ENCODE measurements around the gene FUT9.
A peak's percentile ranks its signal among the peaks of the same experiment; 100 is the strongest.

Gene FUT9

GRCh38 chr6:96058082-96058481, 42.3 kb downstream of the FUT9 start:
- DNase-seq (ENCODE audit: low read depth) = no peak
- TF ChIP-seq CTCF (IDR thresholded peaks at IDR 0.05; ENCODE audit: low read depth, low read length, missing control alignments) = no peak
- in situ Hi-C loops (cut with HindIII; ENCODE audit: low sequenced_read_pairs) = no loop called here
- H3K4me3 ChIP-seq (ENCODE audit: low read depth, low read length) = no peak overlapping the region

- no peak overlapping the region for H3K4me3 ChIP-seq (ENCODE audit: low read depth, low read length)
- no peak for TF ChIP-seq CTCF (IDR thresholded peaks at IDR 0.05; ENCODE audit: low read depth, low read length, missing control alignments)
- in situ Hi-C loops (cut with HindIII; ENCODE audit: low sequenced_read_pairs) = no loop called here
- peak; percentile 32 for DNase-seq (ENCODE audit: low read depth)
Measured at GRCh38 chr6:96059586-96059985, 43.8 kb downstream of the FUT9 start.

- no peak overlapping the region for H3K4me3 ChIP-seq (ENCODE audit: low read depth, low read length)
- no peak for DNase-seq (ENCODE audit: low read depth)
- in situ Hi-C loops (cut with HindIII; ENCODE audit: low sequenced_read_pairs) = no loop called here
- TF ChIP-seq CTCF (IDR thresholded peaks at IDR 0.05; ENCODE audit: low read depth, low read length, missing control alignments) = no peak
Measured at GRCh38 chr6:96060249-96060648, 44.5 kb downstream of the FUT9 start.

DNA sequence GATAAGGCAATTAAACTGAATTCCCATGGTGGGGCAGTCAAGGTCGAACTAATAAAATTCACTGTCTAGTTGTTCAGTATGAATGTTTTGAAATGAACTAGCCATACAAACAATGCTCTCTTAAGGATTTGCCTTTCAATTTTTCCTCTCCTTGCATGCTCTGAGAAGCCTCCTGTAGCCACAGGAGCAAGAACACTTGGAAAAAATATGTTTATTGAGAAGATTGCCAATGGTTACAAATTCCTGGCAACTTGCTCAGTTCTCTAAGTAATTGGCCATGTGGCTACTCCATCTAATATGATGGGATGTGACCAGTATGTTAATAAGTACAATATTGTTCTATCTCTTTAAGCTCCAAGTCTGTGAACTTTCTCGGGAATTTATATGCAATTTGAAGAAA, 49.4 kb downstream of the FUT9 start:
- in situ Hi-C loops (cut with HindIII; ENCODE audit: low sequenced_read_pairs) = no loop called here
- H3K4me3 ChIP-seq (ENCODE audit: low read depth, low read length) = no peak overlapping the region
- DNase-seq (ENCODE audit: low read depth) = no peak
- TF ChIP-seq CTCF (IDR thresholded peaks at IDR 0.05; ENCODE audit: low read depth, low read length, missing control alignments) = no peak

GRCh38 chr6:96066376-96066775, 50.6 kb downstream of the FUT9 start:
- in situ Hi-C loops (cut with HindIII; ENCODE audit: low sequenced_read_pairs) = no loop called here
- no peak for TF ChIP-seq CTCF (IDR thresholded peaks at IDR 0.05; ENCODE audit: low read depth, low read length, missing control alignments)
- H3K4me3 ChIP-seq (ENCODE audit: low read depth, low read length) = no peak overlapping the region
- no peak for DNase-seq (ENCODE audit: low read depth)

GRCh38 chr6:96073555-96073954, 57.8 kb downstream of the FUT9 start:
- DNase-seq (ENCODE audit: low read depth) = no peak
- TF ChIP-seq CTCF (IDR thresholded peaks at IDR 0.05; ENCODE audit: low read depth, low read length, missing control alignments) = no peak
- H3K4me3 ChIP-seq (ENCODE audit: low read depth, low read length) = no peak overlapping the region
- in situ Hi-C loops (cut with HindIII; ENCODE audit: low sequenced_read_pairs) = no loop called here

DNA sequence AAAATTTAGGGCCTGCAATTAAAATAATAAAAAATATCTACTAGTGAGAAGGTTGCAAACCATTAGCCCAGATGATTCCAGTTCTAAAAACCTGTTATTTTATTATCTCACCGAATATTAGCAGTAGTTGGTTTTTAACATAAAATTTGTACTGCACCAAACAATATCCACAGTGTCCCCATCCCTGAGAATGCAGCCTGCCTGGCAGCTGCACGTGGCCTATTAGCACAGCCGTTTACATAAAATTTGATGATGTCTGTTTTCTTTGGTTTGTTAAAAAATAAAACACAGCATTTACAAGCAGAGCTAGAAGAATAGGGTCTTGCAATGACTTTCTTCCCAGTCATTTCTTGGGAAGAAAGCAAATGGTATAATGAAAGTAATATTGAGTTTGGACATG, 58.2 kb downstream of the FUT9 start:
- H3K4me3 ChIP-seq (ENCODE audit: low read depth, low read length) = no peak overlapping the region
- DNase-seq (ENCODE audit: low read depth) = no peak
- TF ChIP-seq CTCF (IDR thresholded peaks at IDR 0.05; ENCODE audit: low read depth, low read length, missing control alignments) = no peak
- in situ Hi-C loops (cut with HindIII; ENCODE audit: low sequenced_read_pairs) = no loop called here
